Measurements from ENCODE around the gene SCAMP1. TPM values are rescaled to one million over a fixed set of nuclear protein-coding genes. Genes with fewer than 3 reads are reported as not detected.

Gene SCAMP1
- total RNA-seq, 2 donors from 2014 or later = 24.8 to 31.4 TPM

DNA sequence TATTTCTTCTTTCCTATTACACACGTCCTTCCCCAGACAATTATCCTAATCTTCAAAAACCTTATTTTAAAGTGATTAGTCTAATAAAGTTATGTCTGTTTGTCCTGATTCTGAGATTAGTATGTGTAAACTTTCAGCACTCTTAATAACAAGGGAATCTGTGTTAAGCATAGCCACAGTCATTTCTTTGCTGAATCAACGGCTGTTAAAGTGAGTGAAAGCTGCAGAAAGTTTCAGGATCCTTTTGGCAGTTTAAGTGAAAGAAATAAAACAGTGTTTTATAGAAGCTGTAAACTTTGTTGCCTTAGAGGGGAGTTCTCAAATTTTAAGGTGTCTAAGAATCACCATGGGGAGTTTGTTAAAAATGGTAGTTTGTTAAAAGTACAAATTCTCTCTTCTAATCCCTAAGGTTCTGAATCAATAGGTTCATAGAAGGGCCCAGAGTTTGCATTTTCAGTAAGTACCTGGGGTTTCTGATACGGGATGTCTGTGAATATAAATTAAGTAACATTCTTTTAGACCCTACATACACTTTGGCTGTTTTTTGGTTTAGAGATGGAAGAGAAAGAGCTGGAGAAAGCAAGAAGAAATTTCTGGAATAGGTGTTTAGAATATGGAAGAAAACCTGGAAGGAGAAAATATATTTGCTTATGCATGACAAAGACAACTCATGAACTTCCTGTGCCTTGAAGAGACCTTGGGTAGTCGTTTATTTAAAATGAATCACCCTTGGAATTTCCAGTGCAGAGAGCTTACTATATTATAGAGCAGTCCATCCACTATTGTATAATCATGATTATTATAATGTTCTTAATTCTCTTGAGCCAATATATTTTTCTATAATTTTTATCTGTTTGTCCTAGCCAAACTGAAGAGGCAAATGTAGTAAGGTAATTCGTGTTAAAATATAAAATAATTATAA is 45.7 kb downstream of the SCAMP1 start:
- H3K4me3 ChIP-seq = no peak overlapping the region
- DNase-seq (ENCODE audit: low spot score) (no peak), ATAC-seq (ENCODE audit: insufficient number of reproducible peaks, low FRiP score, low read depth) (no peak)
- H3K27me3 ChIP-seq (replicated peaks; ENCODE audit: insufficient read depth) = no peaks in the 10 kb centered on the region
- H3K9me3 ChIP-seq = no peaks in the 10 kb centered on the region
- no peaks in the 10 kb centered on the region for H3K36me3 ChIP-seq
- TF ChIP-seq CTCF (IDR thresholded peaks at IDR 0.05) = no peak
- peaks cover 7 to 10% of the 10 kb centered on the region in 2 donors for H3K4me1 ChIP-seq (ENCODE audit: control insufficient read depth in 1 of 2, low read depth in 2 of 2)
- no peak overlapping the region for H3K27ac ChIP-seq

DNA sequence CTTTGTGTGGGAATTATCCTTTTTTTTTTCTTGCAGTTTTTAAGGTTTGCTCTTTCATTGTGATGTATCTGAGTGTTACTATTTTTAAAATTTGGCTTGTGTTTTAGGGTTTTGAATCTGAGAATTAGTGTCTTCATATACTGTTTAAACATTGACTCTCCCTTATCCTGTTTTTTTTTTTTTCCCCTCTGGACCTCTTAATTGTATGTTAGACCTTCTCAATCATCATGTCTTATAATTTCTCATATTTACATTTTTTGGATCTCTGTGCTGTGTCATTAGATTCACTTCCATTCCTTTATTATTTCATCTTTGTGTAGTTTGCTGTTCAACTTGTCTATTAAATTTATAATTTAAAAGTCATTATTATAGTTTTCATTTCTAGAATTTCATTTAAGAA is 47.0 kb downstream of the SCAMP1 start:
- H3K4me1 ChIP-seq (ENCODE audit: control insufficient read depth in 1 of 2, low read depth in 2 of 2) = peaks cover 10 to 13% of the 10 kb centered on the region in 2 donors
- no peak for ATAC-seq (ENCODE audit: insufficient number of reproducible peaks, low FRiP score, low read depth)
- DNase-seq (ENCODE audit: low spot score) = no peak
- H3K27me3 ChIP-seq (replicated peaks; ENCODE audit: insufficient read depth) = no peaks in the 10 kb centered on the region
- no peak overlapping the region for H3K27ac ChIP-seq
- no peak overlapping the region for H3K4me3 ChIP-seq
- TF ChIP-seq CTCF (IDR thresholded peaks at IDR 0.05) = no peak
- H3K9me3 ChIP-seq = no peaks in the 10 kb centered on the region
- H3K36me3 ChIP-seq = no peaks in the 10 kb centered on the region

DNA sequence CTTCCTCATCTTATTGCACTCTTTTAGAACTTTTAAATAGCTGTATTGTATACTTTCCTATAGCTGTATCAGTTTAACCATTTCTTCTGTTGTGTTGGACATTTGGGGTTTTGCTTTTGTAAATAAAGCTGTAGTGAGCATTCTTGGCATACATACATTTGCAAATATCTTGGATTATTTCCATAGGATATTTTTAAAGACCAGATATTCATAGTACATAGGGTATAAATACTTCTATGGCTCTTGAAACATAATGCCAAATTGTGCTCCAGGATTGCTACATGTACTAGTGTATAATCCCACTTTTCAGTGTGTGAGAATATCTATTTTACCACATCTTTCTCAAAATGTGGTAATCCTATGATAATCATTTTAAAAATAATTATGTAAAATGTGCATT is 51.2 kb downstream of the SCAMP1 start:
- H3K4me3 ChIP-seq = no peak overlapping the region
- no peak for TF ChIP-seq CTCF (IDR thresholded peaks at IDR 0.05)
- ATAC-seq (ENCODE audit: insufficient number of reproducible peaks, low FRiP score, low read depth) (no peak), DNase-seq (ENCODE audit: low spot score) (no peak)
- peaks cover under 1% of the 10 kb centered on the region for H3K36me3 ChIP-seq
- peaks cover 8 to 10% of the 10 kb centered on the region in 2 donors for H3K4me1 ChIP-seq (ENCODE audit: control insufficient read depth in 1 of 2, low read depth in 2 of 2)
- H3K9me3 ChIP-seq = no peaks in the 10 kb centered on the region
- H3K27ac ChIP-seq = no peak overlapping the region
- H3K27me3 ChIP-seq (replicated peaks; ENCODE audit: insufficient read depth) = no peaks in the 10 kb centered on the region

GRCh38 chr5:78416677-78417425 is 56.4 kb downstream of the SCAMP1 start:
- no peaks in the 10 kb centered on the region for H3K4me1 ChIP-seq (ENCODE audit: control insufficient read depth in 1 of 2, low read depth in 2 of 2)
- peaks cover 6% of the 10 kb centered on the region for H3K36me3 ChIP-seq
- no peaks in the 10 kb centered on the region for H3K9me3 ChIP-seq
- no peak overlapping the region for H3K27ac ChIP-seq
- ATAC-seq (ENCODE audit: insufficient number of reproducible peaks, low FRiP score, low read depth) (no peak), DNase-seq (ENCODE audit: low spot score) (no peak)
- no peaks in the 10 kb centered on the region for H3K27me3 ChIP-seq (replicated peaks; ENCODE audit: insufficient read depth)
- no peak for TF ChIP-seq CTCF (IDR thresholded peaks at IDR 0.05)
- no peak overlapping the region for H3K4me3 ChIP-seq

DNA sequence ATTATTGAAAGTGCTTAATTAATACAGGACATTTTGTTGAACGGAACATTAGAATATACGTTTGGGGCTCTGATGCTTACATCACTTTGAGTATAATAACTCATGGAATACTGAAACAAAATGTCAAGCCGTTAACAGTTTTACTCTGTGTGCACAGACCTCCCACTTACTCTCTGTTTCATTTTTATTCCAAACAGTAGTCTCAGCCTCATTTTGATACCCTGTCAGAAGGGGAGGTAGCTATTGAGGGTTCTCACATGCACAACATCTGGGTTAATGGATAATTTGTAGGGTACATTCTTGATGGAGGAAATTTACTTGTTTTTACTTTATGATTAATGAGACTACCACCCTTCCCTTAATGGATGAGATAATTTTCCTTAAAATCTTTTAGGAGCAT is 59.0 kb downstream of the SCAMP1 start:
- Histone ChIP-seq H3K4me3 (no peak overlapping the region), H3K4me1 (ENCODE audit: control insufficient read depth in 1 of 2, low read depth in 2 of 2) (no peaks in the 10 kb centered on the region), H3K27me3 (replicated peaks; ENCODE audit: insufficient read depth) (no peaks in the 10 kb centered on the region), H3K36me3 (peaks cover 6% of the 10 kb centered on the region), H3K9me3 (no peaks in the 10 kb centered on the region), H3K27ac (no peak overlapping the region)
- DNase-seq (ENCODE audit: low spot score) (no peak), ATAC-seq (ENCODE audit: insufficient number of reproducible peaks, low FRiP score, low read depth) (no peak)
- no peak for TF ChIP-seq CTCF (IDR thresholded peaks at IDR 0.05)
